ENCODE results near the gene HMBS. TPM values are rescaled to one million over a fixed set of nuclear protein-coding genes. Genes with fewer than 3 reads are reported as not detected.

The HMBS gene
- total and polyA plus RNA-seq, 5 donors from 2014 or later: 5.9 to 15.5 (median 13.3) TPM

- Histone ChIP-seq H3K9me3 (ENCODE audit: control insufficient read depth in 2 of 2, low read length in 2 of 2) (no peaks in the 10 kb centered on the region), H3K27me3 (ENCODE audit: control insufficient read depth, insufficient read depth, low read length) (no peaks in the 10 kb centered on the region), H3K4me1 (ENCODE audit: control insufficient read depth, insufficient read depth, low read length, poor library complexity, severe bottlenecking) (no peaks in the 10 kb centered on the region), H3K27ac (ENCODE audit: insufficient read depth, low read length, poor library complexity, severe bottlenecking) (no peak overlapping the region), H3K4me3 (ENCODE audit: low read depth, low read length) (no peak overlapping the region), H3K36me3 (ENCODE audit: control insufficient read depth, insufficient read depth, low read length) (peaks cover 76% of the 10 kb centered on the region)
- ATAC-seq (ENCODE audit: low read depth in 2 of 2) (no peak), DNase-seq (no peak)
- H3K27me3 Mint-ChIP-seq: no peaks in the 10 kb centered on the region
- H3K36me3 Mint-ChIP-seq: peaks cover 42% of the 10 kb centered on the region
- no peak overlapping the region for H3K27ac Mint-ChIP-seq
- peaks cover 0 to 6% (median under 1%) of the 10 kb centered on the region in 4 donors for H3K4me1 Mint-ChIP-seq
- H3K4me3 Mint-ChIP-seq: no peak overlapping the region
- H3K9me3 Mint-ChIP-seq: no peaks in the 10 kb centered on the region
Measured at GRCh38 chr11:119077839-119078238, 6.8 kb upstream of the HMBS start.

GRCh38 chr11:119078675-119079420 lies 5.8 kb upstream of the HMBS start:
- Mint-ChIP-seq H3K27ac (no peak overlapping the region), H3K36me3 (peaks cover 35% of the 10 kb centered on the region), H3K27me3 (no peaks in the 10 kb centered on the region), H3K4me3 (no peak overlapping the region), H3K4me1 (peaks cover 0 to 5% (median 0%) of the 10 kb centered on the region in 4 donors), H3K9me3 (no peaks in the 10 kb centered on the region)
- Histone ChIP-seq H3K4me3 (ENCODE audit: low read depth, low read length) (no peak overlapping the region), H3K27ac (ENCODE audit: insufficient read depth, low read length, poor library complexity, severe bottlenecking) (no peak overlapping the region), H3K36me3 (ENCODE audit: control insufficient read depth, insufficient read depth, low read length) (peaks cover 66% of the 10 kb centered on the region), H3K27me3 (ENCODE audit: control insufficient read depth, insufficient read depth, low read length) (no peaks in the 10 kb centered on the region), H3K9me3 (ENCODE audit: control insufficient read depth in 2 of 2, low read length in 2 of 2) (no peaks in the 10 kb centered on the region), H3K4me1 (ENCODE audit: control insufficient read depth, insufficient read depth, low read length, poor library complexity, severe bottlenecking) (no peaks in the 10 kb centered on the region)
- DNase-seq: no peak
- no peak for ATAC-seq (ENCODE audit: low read depth in 2 of 2)

- H3K4me3 ChIP-seq (ENCODE audit: low read depth, low read length): no peak overlapping the region
- peaks cover 51% of the 10 kb centered on the region for H3K36me3 ChIP-seq (ENCODE audit: control insufficient read depth, insufficient read depth, low read length)
- peaks cover 0 to 23% (median 16%) of the 10 kb centered on the region in 4 donors for H3K4me1 Mint-ChIP-seq
- DNase-seq: no peak
- H3K27me3 Mint-ChIP-seq: peaks cover 4% of the 10 kb centered on the region
- H3K27ac Mint-ChIP-seq: no peak overlapping the region
- H3K36me3 Mint-ChIP-seq: peaks cover 31% of the 10 kb centered on the region
- no peaks in the 10 kb centered on the region for H3K9me3 ChIP-seq (ENCODE audit: control insufficient read depth in 2 of 2, low read length in 2 of 2)
- H3K4me3 Mint-ChIP-seq: peak overlapping the region in 1 of 4 donors; percentile 29
- H3K9me3 Mint-ChIP-seq: no peaks in the 10 kb centered on the region
- no peak overlapping the region for H3K27ac ChIP-seq (ENCODE audit: insufficient read depth, low read length, poor library complexity, severe bottlenecking)
- H3K27me3 ChIP-seq (ENCODE audit: control insufficient read depth, insufficient read depth, low read length): no peaks in the 10 kb centered on the region
- H3K4me1 ChIP-seq (ENCODE audit: control insufficient read depth, insufficient read depth, low read length, poor library complexity, severe bottlenecking): peaks cover 10% of the 10 kb centered on the region
- no peak for ATAC-seq (ENCODE audit: low read depth in 2 of 2)
Measured at GRCh38 chr11:119081682-119082260, 2.9 kb upstream of the HMBS start.

DNA sequence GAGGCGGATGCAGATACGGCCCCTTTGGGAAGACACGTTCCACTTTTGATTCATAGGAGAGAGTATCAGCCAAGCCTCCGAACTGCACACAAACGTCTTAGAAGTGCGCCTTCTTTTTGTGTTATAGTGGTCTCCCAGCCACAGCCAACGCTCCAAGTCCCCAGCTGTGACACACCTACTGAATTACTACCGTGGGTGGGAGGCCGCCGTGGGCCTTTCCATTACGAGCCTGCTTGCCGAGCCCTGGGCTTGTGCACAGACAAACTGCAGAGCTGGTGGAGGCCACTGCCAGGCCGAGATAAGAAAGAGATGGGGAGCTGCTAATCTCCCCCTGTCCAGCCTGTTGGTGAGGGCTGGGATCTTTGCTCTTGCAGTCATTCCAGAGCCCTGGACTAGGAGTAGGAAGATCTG lies 761 bp downstream of the HMBS start:
- Mint-ChIP-seq H3K27me3 (peaks cover 4% of the 10 kb centered on the region), H3K27ac (peak overlapping the region in 2 of 3 donors; percentile 95 to 97), H3K4me1 (peaks cover 7 to 31% (median 23%) of the 10 kb centered on the region in 4 donors), H3K9me3 (no peaks in the 10 kb centered on the region), H3K36me3 (peaks cover 17% of the 10 kb centered on the region), H3K4me3 (peak overlapping the region; percentile 87 to 97 (median 94))
- Histone ChIP-seq H3K4me3 (ENCODE audit: low read depth, low read length) (peak overlapping the region; percentile 94), H3K27me3 (ENCODE audit: control insufficient read depth, insufficient read depth, low read length) (no peaks in the 10 kb centered on the region), H3K27ac (ENCODE audit: insufficient read depth, low read length, poor library complexity, severe bottlenecking) (peak overlapping the region; percentile 86), H3K4me1 (ENCODE audit: control insufficient read depth, insufficient read depth, low read length, poor library complexity, severe bottlenecking) (peaks cover 10% of the 10 kb centered on the region), H3K36me3 (ENCODE audit: control insufficient read depth, insufficient read depth, low read length) (peaks cover 17% of the 10 kb centered on the region), H3K9me3 (ENCODE audit: control insufficient read depth in 2 of 2, low read length in 2 of 2) (no peaks in the 10 kb centered on the region)
- ATAC-seq (ENCODE audit: low read depth in 2 of 2) (no peak), DNase-seq (no peak)

DNA sequence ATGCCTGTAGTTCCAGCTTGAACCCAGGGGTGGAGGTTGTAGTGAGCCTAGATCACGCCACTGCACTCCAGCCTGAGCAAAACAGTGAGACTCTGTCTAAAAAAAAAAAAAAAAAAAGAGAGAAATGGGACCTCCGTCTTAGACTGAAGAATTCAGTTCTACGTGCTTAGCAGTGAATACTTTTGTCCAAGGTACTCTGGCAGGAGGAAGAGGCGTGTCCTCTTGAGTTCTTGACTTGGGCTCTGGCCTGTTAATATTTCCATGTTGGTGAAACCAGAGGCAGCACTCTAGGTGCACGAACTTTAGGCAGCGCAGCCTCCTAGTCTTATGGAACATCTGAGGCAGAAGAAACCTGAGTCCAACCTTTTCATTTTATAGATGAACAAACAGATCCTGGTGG lies 2.4 kb downstream of the HMBS start:
- H3K27me3 Mint-ChIP-seq: peaks cover 4% of the 10 kb centered on the region
- Histone ChIP-seq H3K4me3 (ENCODE audit: low read depth, low read length) (no peak overlapping the region), H3K27me3 (ENCODE audit: control insufficient read depth, insufficient read depth, low read length) (no peaks in the 10 kb centered on the region), H3K9me3 (ENCODE audit: control insufficient read depth in 2 of 2, low read length in 2 of 2) (no peaks in the 10 kb centered on the region), H3K36me3 (ENCODE audit: control insufficient read depth, insufficient read depth, low read length) (peaks cover under 1% of the 10 kb centered on the region), H3K27ac (ENCODE audit: insufficient read depth, low read length, poor library complexity, severe bottlenecking) (no peak overlapping the region), H3K4me1 (ENCODE audit: control insufficient read depth, insufficient read depth, low read length, poor library complexity, severe bottlenecking) (peaks cover 11% of the 10 kb centered on the region)
- peaks cover 4% of the 10 kb centered on the region for H3K36me3 Mint-ChIP-seq
- peaks cover 7 to 34% (median 24%) of the 10 kb centered on the region in 4 donors for H3K4me1 Mint-ChIP-seq
- no peak overlapping the region for H3K27ac Mint-ChIP-seq
- ATAC-seq (ENCODE audit: low read depth in 2 of 2) (no peak), DNase-seq (no peak)
- H3K9me3 Mint-ChIP-seq: no peaks in the 10 kb centered on the region
- H3K4me3 Mint-ChIP-seq: peak overlapping the region in 1 of 4 donors; percentile 74

- Mint-ChIP-seq H3K4me1 (peaks cover 7 to 40% (median 28%) of the 10 kb centered on the region in 4 donors), H3K27me3 (peaks cover 4% of the 10 kb centered on the region), H3K27ac (no peak overlapping the region), H3K9me3 (no peaks in the 10 kb centered on the region), H3K4me3 (peak overlapping the region in 2 of 4 donors; percentile 39 to 74), H3K36me3 (peaks cover 3% of the 10 kb centered on the region)
- peak in 1 of 3 donors; percentile 56 for DNase-seq
- H3K4me1 ChIP-seq (ENCODE audit: control insufficient read depth, insufficient read depth, low read length, poor library complexity, severe bottlenecking): peaks cover 17% of the 10 kb centered on the region
- H3K9me3 ChIP-seq (ENCODE audit: control insufficient read depth in 2 of 2, low read length in 2 of 2): no peaks in the 10 kb centered on the region
- no peak overlapping the region for H3K27ac ChIP-seq (ENCODE audit: insufficient read depth, low read length, poor library complexity, severe bottlenecking)
- ATAC-seq (ENCODE audit: low read depth in 2 of 2): no peak
- H3K36me3 ChIP-seq (ENCODE audit: control insufficient read depth, insufficient read depth, low read length): no peaks in the 10 kb centered on the region
- H3K4me3 ChIP-seq (ENCODE audit: low read depth, low read length): no peak overlapping the region
- H3K27me3 ChIP-seq (ENCODE audit: control insufficient read depth, insufficient read depth, low read length): no peaks in the 10 kb centered on the region
Measured at GRCh38 chr11:119087747-119088241, 3.1 kb downstream of the HMBS start.

- H3K9me3 Mint-ChIP-seq: no peaks in the 10 kb centered on the region
- H3K27me3 ChIP-seq (ENCODE audit: control insufficient read depth, insufficient read depth, low read length): no peaks in the 10 kb centered on the region
- H3K9me3 ChIP-seq (ENCODE audit: control insufficient read depth in 2 of 2, low read length in 2 of 2): no peaks in the 10 kb centered on the region
- no peaks in the 10 kb centered on the region for H3K36me3 ChIP-seq (ENCODE audit: control insufficient read depth, insufficient read depth, low read length)
- peak overlapping the region in 1 of 3 donors; percentile 46 for H3K27ac Mint-ChIP-seq
- DNase-seq (no peak), ATAC-seq (ENCODE audit: low read depth in 2 of 2) (no peak)
- no peak overlapping the region for H3K4me3 ChIP-seq (ENCODE audit: low read depth, low read length)
- peaks cover 4% of the 10 kb centered on the region for H3K27me3 Mint-ChIP-seq
- H3K4me3 Mint-ChIP-seq: peak overlapping the region in 2 of 4 donors; percentile 74 to 83
- H3K27ac ChIP-seq (ENCODE audit: insufficient read depth, low read length, poor library complexity, severe bottlenecking): no peak overlapping the region
- H3K36me3 Mint-ChIP-seq: peaks cover 3% of the 10 kb centered on the region
- peaks cover 9 to 46% (median 30%) of the 10 kb centered on the region in 4 donors for H3K4me1 Mint-ChIP-seq
- H3K4me1 ChIP-seq (ENCODE audit: control insufficient read depth, insufficient read depth, low read length, poor library complexity, severe bottlenecking): peaks cover 23% of the 10 kb centered on the region
Measured at GRCh38 chr11:119088406-119088805, 3.7 kb downstream of the HMBS start.
